Astrocyte of the hippocampus (primary cell): Measurements from ENCODE around the gene TALDO1.

Source experiments
- DNase-seq: peaks from one replicate; pipeline ENCODE4 v3.0.0; 2011; ENCODE audit warnings: low read depth, low spot score

The TALDO1 gene

GRCh38 chr11:714436-714835, 32.8 kb upstream of the TALDO1 start:
- DNase-seq: no peak

- DNase-seq: no peak
Measured at GRCh38 chr11:719214-720016, 27.8 kb upstream of the TALDO1 start.

- DNase-seq: no peak
Measured at GRCh38 chr11:720017-720641, 27.1 kb upstream of the TALDO1 start.

- no peak for DNase-seq
Measured at GRCh38 chr11:720642-721246, 26.5 kb upstream of the TALDO1 start.

GRCh38 chr11:721247-721740, 26.0 kb upstream of the TALDO1 start:
- DNase-seq: no peak

- no peak for DNase-seq
Measured at GRCh38 chr11:721741-722345, 25.4 kb upstream of the TALDO1 start.

GRCh38 chr11:722346-722811, 24.9 kb upstream of the TALDO1 start:
- no peak for DNase-seq

GRCh38 chr11:723120-723883, 24.0 kb upstream of the TALDO1 start:
- peak; percentile 70 for DNase-seq

GRCh38 chr11:724049-724777, 23.1 kb upstream of the TALDO1 start:
- no peak for DNase-seq

GRCh38 chr11:724778-725386, 22.4 kb upstream of the TALDO1 start:
- no peak for DNase-seq

- no peak for DNase-seq
Measured at GRCh38 chr11:725624-726202, 21.6 kb upstream of the TALDO1 start.

GRCh38 chr11:726278-727220, 20.7 kb upstream of the TALDO1 start:
- DNase-seq: peak; percentile 67

GRCh38 chr11:727281-727701, 20.0 kb upstream of the TALDO1 start:
- no peak for DNase-seq

- DNase-seq: peak; percentile 93
Measured at GRCh38 chr11:727859-728748, 19.2 kb upstream of the TALDO1 start.

- DNase-seq: no peak
Measured at GRCh38 chr11:728901-729491, 18.3 kb upstream of the TALDO1 start.

- DNase-seq: no peak
Measured at GRCh38 chr11:729492-730074, 17.7 kb upstream of the TALDO1 start.

GRCh38 chr11:733072-733471, 14.2 kb upstream of the TALDO1 start:
- no peak for DNase-seq
